NB4 (cell line): ENCODE data around the gene CRIM1.

Experiments used
- DNase-seq: peaks from one replicate; pipeline ENCODE4 v3.0.0; 2010; ENCODE audit warnings: low read depth
- H3K4me3 ChIP-seq: one replicate; pipeline ENCODE4 v1.5.1; 2011; ENCODE audit warnings: mild to moderate bottlenecking, low read depth, low read length, moderate library complexity
- MYC ChIP-seq: IDR thresholded peaks from 2 replicates; pipeline ENCODE4 v1.6.1; 2011; ENCODE audit warnings: low read depth, low read length
- POLR2A ChIP-seq: IDR thresholded peaks from 2 replicates; pipeline ENCODE4 v1.6.1; 2011; ENCODE audit warnings: mild to moderate bottlenecking; ENCODE audit not compliant: insufficient read length; ENCODE audit errors: extremely low read depth
- TF ChIP-seq, protein P1 (sequence below): IDR thresholded peaks from one replicate; pipeline ENCODE4 v1.5.1; 2012; ENCODE audit warnings: low read depth, low read length
- TF ChIP-seq, protein P2 (sequence below): IDR thresholded peaks from 2 replicates; pipeline ENCODE4 v1.6.1; 2011; ENCODE audit warnings: low read depth, low read length

Gene CRIM1

DNA sequence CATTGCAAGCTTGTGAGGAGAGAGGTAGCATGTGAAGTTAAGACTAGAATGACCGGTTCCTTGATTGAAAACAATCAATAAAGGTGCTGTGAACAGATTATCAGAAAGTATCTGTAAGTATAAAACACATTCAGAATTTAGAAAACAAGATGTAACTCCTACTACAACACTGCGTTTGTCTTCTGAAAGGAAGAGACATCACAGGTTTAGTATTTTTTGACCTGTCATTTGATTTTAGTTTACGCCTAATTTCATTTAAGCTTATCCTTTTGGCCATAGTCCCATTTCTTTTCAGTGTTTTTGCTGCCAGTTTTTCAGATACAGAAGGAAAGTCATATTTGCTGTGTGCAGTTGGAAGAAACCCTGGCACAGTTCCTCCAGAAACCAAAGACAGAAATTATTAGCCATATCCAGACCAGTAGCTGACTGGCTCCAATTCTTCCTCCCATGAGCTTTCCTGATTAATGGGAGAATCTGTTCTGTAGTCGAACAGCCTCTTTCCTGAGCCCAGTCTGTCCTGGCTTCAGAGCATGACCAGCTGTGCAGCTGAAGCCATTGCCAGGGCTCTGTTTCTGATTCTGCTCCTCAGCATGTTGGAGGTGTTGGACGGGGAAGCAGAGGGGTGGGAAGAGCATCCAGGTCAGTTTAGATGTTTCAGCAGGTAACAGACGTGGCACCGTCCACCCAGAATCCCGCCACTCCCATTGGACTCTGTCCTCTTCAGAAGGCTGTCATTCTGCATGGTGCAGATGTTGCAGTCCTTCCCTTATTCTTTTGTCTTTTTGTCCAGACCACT, 61.0 kb downstream of the CRIM1 start:
- DNase-seq, result no peak
- H3K4me3 ChIP-seq, result no peak overlapping the region
- TF ChIP-seq POLR2A, result no peak
- TF ChIP-seq, protein P1, sequence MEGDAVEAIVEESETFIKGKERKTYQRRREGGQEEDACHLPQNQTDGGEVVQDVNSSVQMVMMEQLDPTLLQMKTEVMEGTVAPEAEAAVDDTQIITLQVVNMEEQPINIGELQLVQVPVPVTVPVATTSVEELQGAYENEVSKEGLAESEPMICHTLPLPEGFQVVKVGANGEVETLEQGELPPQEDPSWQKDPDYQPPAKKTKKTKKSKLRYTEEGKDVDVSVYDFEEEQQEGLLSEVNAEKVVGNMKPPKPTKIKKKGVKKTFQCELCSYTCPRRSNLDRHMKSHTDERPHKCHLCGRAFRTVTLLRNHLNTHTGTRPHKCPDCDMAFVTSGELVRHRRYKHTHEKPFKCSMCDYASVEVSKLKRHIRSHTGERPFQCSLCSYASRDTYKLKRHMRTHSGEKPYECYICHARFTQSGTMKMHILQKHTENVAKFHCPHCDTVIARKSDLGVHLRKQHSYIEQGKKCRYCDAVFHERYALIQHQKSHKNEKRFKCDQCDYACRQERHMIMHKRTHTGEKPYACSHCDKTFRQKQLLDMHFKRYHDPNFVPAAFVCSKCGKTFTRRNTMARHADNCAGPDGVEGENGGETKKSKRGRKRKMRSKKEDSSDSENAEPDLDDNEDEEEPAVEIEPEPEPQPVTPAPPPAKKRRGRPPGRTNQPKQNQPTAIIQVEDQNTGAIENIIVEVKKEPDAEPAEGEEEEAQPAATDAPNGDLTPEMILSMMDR, result no peak

DNA sequence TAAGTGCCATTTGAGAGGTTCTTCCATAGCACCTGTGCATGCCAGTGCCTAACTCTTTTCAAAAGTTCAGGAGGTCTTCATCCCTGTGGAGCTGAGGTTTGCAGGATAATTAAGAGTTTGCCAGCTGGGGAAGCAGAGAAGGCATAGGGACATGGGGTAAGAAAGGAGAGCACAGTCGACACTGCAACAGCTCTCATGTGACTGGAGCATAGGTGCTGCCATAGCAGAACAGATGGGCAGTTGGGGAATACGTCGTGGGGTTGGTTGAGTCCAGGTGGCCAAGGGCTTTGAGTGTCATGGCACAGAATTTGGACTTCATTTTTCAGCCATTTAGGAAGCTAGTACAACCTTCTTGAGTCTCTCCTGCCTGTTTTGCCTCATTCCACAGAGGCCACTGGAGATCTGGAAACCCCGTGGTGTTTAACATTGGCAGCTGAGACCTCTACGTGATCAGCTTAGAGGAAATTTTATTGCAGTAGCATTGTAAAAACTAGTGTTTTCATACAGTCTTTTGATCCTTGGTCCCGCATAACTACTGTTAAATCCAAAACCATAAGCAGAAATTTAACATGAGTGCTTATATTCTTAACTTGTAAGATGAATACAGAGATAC, 65.1 kb downstream of the CRIM1 start:
- DNase-seq, result no peak
- H3K4me3 ChIP-seq, result no peak overlapping the region
- no peak for TF ChIP-seq MYC
- TF ChIP-seq POLR2A, result no peak
- TF ChIP-seq, protein P1, result no peak
- TF ChIP-seq, protein P2, sequence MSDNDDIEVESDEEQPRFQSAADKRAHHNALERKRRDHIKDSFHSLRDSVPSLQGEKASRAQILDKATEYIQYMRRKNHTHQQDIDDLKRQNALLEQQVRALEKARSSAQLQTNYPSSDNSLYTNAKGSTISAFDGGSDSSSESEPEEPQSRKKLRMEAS, result no peak

DNA sequence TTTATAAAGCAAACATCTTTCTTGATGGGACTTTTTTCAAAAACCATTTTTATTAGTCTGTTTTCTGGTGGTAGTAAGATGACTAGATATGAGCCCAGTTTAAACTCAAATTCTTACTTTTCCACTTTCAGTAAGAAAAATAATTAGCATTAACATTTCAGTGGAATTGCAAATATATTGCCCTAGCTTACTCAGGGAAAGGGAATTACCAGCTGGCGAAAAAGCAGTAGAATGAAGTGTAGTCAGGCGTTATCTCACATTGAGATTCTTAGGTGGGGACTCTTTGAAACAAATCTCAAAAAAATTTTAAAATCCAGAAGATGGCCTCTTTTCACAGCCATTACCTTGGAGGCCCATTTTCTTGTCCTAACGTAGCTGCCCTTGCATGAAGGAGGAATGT, 65.8 kb downstream of the CRIM1 start:
- H3K4me3 ChIP-seq, result no peak overlapping the region
- DNase-seq, result no peak
- TF ChIP-seq POLR2A (no peak), MYC (no peak)
- TF ChIP-seq, protein P1, result no peak
- TF ChIP-seq, protein P2, result no peak

DNA sequence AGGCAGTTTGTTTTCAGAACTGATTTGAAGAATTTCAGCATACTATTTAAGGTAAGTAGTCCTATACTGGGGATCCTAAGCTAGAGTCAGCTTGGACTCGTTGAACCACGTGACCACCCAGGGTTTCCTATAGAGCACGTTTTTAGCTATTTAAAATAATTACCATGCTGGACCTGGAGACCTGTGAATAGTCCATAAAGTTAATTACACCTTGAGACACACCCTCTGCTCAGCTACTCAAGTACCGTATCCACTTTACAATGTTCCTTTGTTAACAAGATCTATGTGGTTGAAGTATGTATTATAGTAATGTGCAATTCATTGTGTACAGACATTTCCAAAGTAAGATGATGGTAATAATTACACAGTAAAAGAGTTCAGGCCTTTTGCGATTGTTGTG, 67.6 kb downstream of the CRIM1 start:
- H3K4me3 ChIP-seq, result no peak overlapping the region
- no peak for DNase-seq
- no peak for TF ChIP-seq MYC
- TF ChIP-seq, protein P2, result no peak
- TF ChIP-seq, protein P1, result no peak
- no peak for TF ChIP-seq POLR2A

DNA sequence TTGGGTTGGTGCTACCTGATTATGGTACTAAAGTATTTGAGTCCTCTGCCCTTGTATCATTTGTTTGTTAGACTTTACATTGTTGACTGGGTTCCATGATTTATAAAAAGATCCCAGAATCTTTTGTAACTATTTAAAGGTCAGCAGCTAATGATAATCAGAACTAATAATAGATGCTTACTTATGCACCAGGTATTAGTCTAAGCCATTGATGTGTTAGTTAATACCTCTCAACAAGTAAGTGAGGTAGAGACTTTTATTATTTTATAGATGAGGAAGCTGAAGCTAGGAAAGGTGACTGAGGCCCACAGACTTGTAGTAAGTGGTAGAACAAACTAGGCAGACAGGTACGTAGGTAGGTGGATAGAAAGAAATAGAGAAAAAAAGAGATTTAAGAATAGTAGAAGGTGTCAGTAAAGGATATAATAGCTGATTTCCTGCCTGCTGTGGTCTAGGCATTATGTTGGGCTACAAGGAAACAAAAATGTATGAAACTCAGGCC, 68.1 kb downstream of the CRIM1 start:
- no peak overlapping the region for H3K4me3 ChIP-seq
- TF ChIP-seq, protein P2, result no peak
- DNase-seq, result no peak

DNA sequence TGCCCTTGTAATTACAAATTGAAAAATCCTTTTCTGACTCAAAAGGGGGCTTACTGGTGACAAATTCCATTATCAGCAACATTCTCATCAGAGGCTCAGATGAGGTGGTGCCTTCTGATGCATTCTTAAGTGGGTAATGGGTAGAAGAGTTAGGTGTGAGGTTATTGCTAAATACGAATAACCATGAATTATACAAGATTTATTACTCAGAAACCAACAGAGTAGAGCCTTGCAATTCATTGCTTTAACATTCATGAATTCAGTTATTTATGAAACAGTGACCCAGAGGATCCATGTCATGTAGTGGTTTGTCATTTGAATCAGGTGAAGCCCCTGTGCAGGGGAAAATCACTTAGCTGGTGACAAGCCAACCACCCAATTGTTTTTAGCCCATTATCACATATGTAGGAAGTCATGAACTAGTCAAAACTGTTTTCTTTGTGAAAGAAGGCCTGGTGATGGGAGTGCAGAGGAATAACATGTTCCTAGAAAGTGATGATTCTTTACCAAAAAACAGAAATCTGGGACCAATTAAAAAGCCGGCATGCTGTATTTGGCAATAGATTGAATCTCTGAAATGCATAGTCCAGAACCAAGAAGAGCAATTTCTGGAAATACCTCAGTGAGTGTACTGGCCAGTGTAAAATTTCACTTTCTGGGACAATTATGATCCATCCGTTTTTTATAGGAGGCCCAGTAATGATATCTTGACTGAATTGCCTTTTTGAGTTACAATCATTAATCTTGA, 70.2 kb downstream of the CRIM1 start:
- TF ChIP-seq, protein P1, result no peak
- TF ChIP-seq POLR2A, result no peak
- TF ChIP-seq, protein P2, result no peak
- no peak for TF ChIP-seq MYC
- H3K4me3 ChIP-seq, result no peak overlapping the region
- DNase-seq, result no peak
